Measurements from ENCODE around the gene IL19.

IL19 gene

DNA sequence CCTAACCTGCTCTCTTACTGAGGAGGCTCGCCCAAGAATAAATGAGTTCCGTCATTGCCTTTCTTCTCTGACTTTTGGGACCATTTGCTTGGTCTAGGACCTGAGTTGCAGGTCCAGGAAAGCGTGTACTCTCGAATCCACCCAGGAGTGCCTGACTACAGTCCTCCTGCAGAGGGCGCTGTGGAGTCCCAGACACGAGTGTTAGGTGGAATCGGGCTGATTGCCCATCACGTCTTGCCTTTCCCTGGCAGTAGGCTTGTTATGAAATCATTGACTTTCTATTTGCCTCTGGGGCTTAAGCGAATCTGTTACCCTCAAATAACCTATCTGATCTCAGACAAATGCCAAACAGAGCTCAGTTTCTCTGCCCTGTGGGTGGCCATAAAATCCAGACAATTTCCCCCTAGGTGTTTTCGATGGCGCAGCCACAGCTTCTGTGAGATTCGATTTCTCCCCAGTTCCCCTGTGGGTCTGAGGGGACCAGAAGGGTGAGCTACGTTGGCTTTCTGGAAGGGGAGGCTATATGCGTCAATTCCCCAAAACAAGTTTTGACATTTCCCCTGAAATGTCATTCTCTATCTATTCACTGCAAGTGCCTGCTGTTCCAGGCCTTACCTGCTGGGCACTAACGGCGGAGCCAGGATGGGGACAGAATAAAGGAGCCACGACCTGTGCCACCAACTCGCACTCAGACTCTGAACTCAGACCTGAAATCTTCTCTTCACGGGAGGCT is 94.5 kb downstream of the IL19 start, which contains the start of gene IL20:
Gene IL20, plus strand, starts transcription at position 685 of the 733 bp plus-strand sequence. CDS start 230 bp downstream, outside the sequence.
- Histone ChIP-seq H3K4me2 (ENCODE audit: low read length) (no peak within 1 kb of the TSS), H3K9me3 (ENCODE audit: low read length) (no peaks in the 10 kb centered on the region), H3K4me3 (ENCODE audit: low read depth, low read length, poor library complexity, severe bottlenecking) (no peak within 1 kb of the TSS), H2AFZ (ENCODE audit: low read length) (no peak within 1 kb of the TSS), H4K20me1 (ENCODE audit: insufficient read depth, low read length) (no peaks in the 10 kb centered on the region), H3K9ac (ENCODE audit: low read length) (no peak within 1 kb of the TSS), H3K27ac (ENCODE audit: low read depth, low read length, poor library complexity, severe bottlenecking) (no peak within 1 kb of the TSS), H3K4me1 (ENCODE audit: insufficient read depth, low read length, severe bottlenecking) (no peaks in the 10 kb centered on the region), H3K27me3 (ENCODE audit: insufficient read depth, low read length) (no peaks in the 10 kb centered on the region), H3K36me3 (ENCODE audit: insufficient read depth, low read length) (no peaks in the 10 kb centered on the region), H3K79me2 (ENCODE audit: insufficient read depth, low read length) (no peaks in the 10 kb centered on the region), H3F3A (ENCODE audit: insufficient read depth, low read length) (no peaks in the 10 kb centered on the region), H3K9me2 (ENCODE audit: low read depth, low read length) (no peaks in the 10 kb centered on the region)
- no peak for TF ChIP-seq EZH2 (IDR thresholded peaks at IDR 0.05; ENCODE audit: borderline replicate concordance, low read length)
- TF ChIP-seq, protein P1, sequence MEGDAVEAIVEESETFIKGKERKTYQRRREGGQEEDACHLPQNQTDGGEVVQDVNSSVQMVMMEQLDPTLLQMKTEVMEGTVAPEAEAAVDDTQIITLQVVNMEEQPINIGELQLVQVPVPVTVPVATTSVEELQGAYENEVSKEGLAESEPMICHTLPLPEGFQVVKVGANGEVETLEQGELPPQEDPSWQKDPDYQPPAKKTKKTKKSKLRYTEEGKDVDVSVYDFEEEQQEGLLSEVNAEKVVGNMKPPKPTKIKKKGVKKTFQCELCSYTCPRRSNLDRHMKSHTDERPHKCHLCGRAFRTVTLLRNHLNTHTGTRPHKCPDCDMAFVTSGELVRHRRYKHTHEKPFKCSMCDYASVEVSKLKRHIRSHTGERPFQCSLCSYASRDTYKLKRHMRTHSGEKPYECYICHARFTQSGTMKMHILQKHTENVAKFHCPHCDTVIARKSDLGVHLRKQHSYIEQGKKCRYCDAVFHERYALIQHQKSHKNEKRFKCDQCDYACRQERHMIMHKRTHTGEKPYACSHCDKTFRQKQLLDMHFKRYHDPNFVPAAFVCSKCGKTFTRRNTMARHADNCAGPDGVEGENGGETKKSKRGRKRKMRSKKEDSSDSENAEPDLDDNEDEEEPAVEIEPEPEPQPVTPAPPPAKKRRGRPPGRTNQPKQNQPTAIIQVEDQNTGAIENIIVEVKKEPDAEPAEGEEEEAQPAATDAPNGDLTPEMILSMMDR (IDR thresholded peaks at IDR 0.05; ENCODE audit: low read length) = peak; percentile 79

DNA sequence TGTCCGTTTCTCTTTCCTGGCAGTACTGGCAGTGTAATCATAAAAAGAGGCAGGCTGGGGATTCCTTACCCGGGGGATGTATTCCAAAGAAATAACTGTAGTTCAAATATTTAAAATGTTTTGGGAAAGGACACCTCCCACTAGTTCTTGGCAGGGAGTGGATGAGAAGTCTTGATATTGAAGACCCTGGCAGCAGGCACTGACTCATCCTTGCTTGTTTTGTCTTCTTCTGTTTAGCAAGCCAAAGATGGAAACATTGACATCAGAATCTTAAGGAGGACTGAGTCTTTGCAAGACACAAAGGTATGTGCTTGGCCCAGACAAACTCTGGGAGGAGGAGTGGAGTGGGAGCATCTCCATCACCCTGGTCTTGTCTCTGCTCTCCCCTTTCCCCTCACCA is 95.5 kb downstream of the IL19 start:
- no peaks in the 10 kb centered on the region for H3K27me3 ChIP-seq (ENCODE audit: insufficient read depth, low read length)
- no peaks in the 10 kb centered on the region for H3K9me2 ChIP-seq (ENCODE audit: low read depth, low read length)
- no peaks in the 10 kb centered on the region for H4K20me1 ChIP-seq (ENCODE audit: insufficient read depth, low read length)
- H3K9me3 ChIP-seq (ENCODE audit: low read length) = no peaks in the 10 kb centered on the region
- no peak overlapping the region for H3K4me2 ChIP-seq (ENCODE audit: low read length)
- no peak overlapping the region for H3K27ac ChIP-seq (ENCODE audit: low read depth, low read length, poor library complexity, severe bottlenecking)
- H3K4me1 ChIP-seq (ENCODE audit: insufficient read depth, low read length, severe bottlenecking) = no peaks in the 10 kb centered on the region
- no peaks in the 10 kb centered on the region for H3F3A ChIP-seq (ENCODE audit: insufficient read depth, low read length)
- no peaks in the 10 kb centered on the region for H3K36me3 ChIP-seq (ENCODE audit: insufficient read depth, low read length)
- H2AFZ ChIP-seq (ENCODE audit: low read length) = no peak overlapping the region
- TF ChIP-seq, protein P1 (IDR thresholded peaks at IDR 0.05; ENCODE audit: low read length) = no peak
- no peak for TF ChIP-seq EZH2 (IDR thresholded peaks at IDR 0.05; ENCODE audit: borderline replicate concordance, low read length)
- H3K4me3 ChIP-seq (ENCODE audit: low read depth, low read length, poor library complexity, severe bottlenecking) = no peak overlapping the region
- H3K79me2 ChIP-seq (ENCODE audit: insufficient read depth, low read length) = no peaks in the 10 kb centered on the region
- H3K9ac ChIP-seq (ENCODE audit: low read length) = no peak overlapping the region

DNA sequence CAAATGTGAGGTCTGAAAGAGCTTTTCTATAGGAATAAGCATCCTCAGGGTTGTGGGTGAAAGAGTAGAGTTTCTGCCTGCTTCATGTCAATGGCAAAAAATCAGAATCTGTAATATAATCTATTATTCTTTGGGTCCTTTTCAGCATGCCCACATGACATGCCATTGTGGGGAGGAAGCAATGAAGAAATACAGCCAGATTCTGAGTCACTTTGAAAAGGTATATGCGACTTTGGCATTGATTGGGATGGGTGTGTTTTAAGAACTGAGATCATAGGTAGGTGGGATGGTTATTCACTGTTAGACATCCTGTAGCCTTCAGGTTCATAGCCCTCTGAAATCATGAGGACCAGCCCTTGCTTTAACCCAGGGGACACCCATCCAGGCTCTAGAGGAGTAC is 96.7 kb downstream of the IL19 start:
- H3K4me3 ChIP-seq (ENCODE audit: low read depth, low read length, poor library complexity, severe bottlenecking) = no peak overlapping the region
- no peaks in the 10 kb centered on the region for H3K9me3 ChIP-seq (ENCODE audit: low read length)
- H3K79me2 ChIP-seq (ENCODE audit: insufficient read depth, low read length) = no peaks in the 10 kb centered on the region
- H3K4me2 ChIP-seq (ENCODE audit: low read length) = no peak overlapping the region
- H3K27me3 ChIP-seq (ENCODE audit: insufficient read depth, low read length) = no peaks in the 10 kb centered on the region; the same call in 1 of the 2 replicates
- H3F3A ChIP-seq (ENCODE audit: insufficient read depth, low read length) = no peaks in the 10 kb centered on the region
- no peak for TF ChIP-seq EZH2 (IDR thresholded peaks at IDR 0.05; ENCODE audit: borderline replicate concordance, low read length)
- TF ChIP-seq, protein P1 (IDR thresholded peaks at IDR 0.05; ENCODE audit: low read length) = no peak
- H3K27ac ChIP-seq (ENCODE audit: low read depth, low read length, poor library complexity, severe bottlenecking) = no peak overlapping the region
- H2AFZ ChIP-seq (ENCODE audit: low read length) = no peak overlapping the region
- no peaks in the 10 kb centered on the region for H3K9me2 ChIP-seq (ENCODE audit: low read depth, low read length)
- H3K9ac ChIP-seq (ENCODE audit: low read length) = no peak overlapping the region
- no peaks in the 10 kb centered on the region for H3K4me1 ChIP-seq (ENCODE audit: insufficient read depth, low read length, severe bottlenecking)
- H3K36me3 ChIP-seq (ENCODE audit: insufficient read depth, low read length) = no peaks in the 10 kb centered on the region
- H4K20me1 ChIP-seq (ENCODE audit: insufficient read depth, low read length) = no peaks in the 10 kb centered on the region
